Pancreas (tissue), 10 donors: ENCODE data around the gene CTNNA3. TPM values are rescaled to one million over a fixed set of nuclear protein-coding genes. Genes with fewer than 3 reads are reported as not detected.

ENCODE experiments used
- ATAC-seq, 4 donors: fragments of 200-7000 bp; cut with Tn5 transposase; one replicate each; pipeline versions ENCODE4 v1.8.0 to v1.9.1; 2020; ENCODE audit warnings: mild to moderate bottlenecking in 4 of 4, moderate library complexity in 4 of 4
- DNase-seq, 6 donors: peaks; one replicate each; pipeline ENCODE4 v3.0.0-alpha.2; 2020
- FAIRE-seq: peaks from 2 replicates; lab custom pipeline; 2012; peaks lifted over from hg19 to GRCh38; lab: Jason Lieb, UNC
- H3K27ac ChIP-seq, 4 donors: fragments of 200-600 bp; sonication (generic); 1 replicate in 3 of 4; 2 replicates in 1 of 4; pipeline versions ENCODE4 v1.5.0 to v1.8.0; 2020
- H3K27me3 ChIP-seq, 4 donors: fragments of 200-600 bp; one replicate each; pipeline ENCODE4 v1.8.0; 2021
- H3K36me3 ChIP-seq, 3 donors: fragments of 200-600 bp; sonication (generic) in 1 of 3; one replicate each; pipeline versions ENCODE4 v1.5.0 to v1.8.0; 2020 to 2021
- H3K4me1 ChIP-seq, 3 donors: fragments of 200-600 bp; one replicate each; pipeline ENCODE4 v1.8.0; 2021
- H3K4me3 ChIP-seq, 4 donors: fragments of 200-600 bp; sonication (generic) in 2 of 4; one replicate each; pipeline versions ENCODE4 v1.5.0 to v1.8.0; 2020 to 2021
- H3K9me3 ChIP-seq, 4 donors: fragments of 200-600 bp; one replicate each; pipeline ENCODE4 v1.8.0; 2021
- CTCF ChIP-seq, 4 donors: fragments of 200-600 bp; sonication (generic) in 3 of 4; IDR thresholded peaks; one replicate each; pipeline versions ENCODE4 v1.5.0 to v1.8.0; 2021; ENCODE audit warnings: antibody characterized with exemption in 4 of 4
- WGBS, 2 donors: extraction: QIAGEN DNeasy Blood & Tissue Kit; methylation state at CpG; one replicate each; pipeline ENCODE4 v1.1.7; 2013; 5-methylcytosine and 5-hydroxymethylcytosine counted together
- intact Hi-C, 3 donors: fragments of 100-400 bp; cut with DNase I; formaldehyde crosslinking; loops; one replicate each; pipeline versions ENCODE4 v1.11.1 to v1.14.2; 2022
- polyA plus RNA-seq, 2 donors: library from polyadenylated mRNA; stranded (reverse); fragments of 200-250 nt; gene quantifications; one replicate each; pipeline ENCODE4 v1.2.3, GENCODE V29; 2013
- total RNA-seq, 6 donors: library from RNA; stranded (reverse); fragmentation: NEBNext Ultra II Directional in 4 of 6; extraction: Animal tissue kit (Norgen Biotek cat#: 25700) in 4 of 6; gene quantifications; one replicate each; pipeline versions ENCODE4 v1.2.1 to v1.2.4, GENCODE V29; 2021 to 2023
- donor health status: healthy with polysubstance abuse.
- donor health status: DM: no; HTN: no; CAD: no; lungs with moderate emphysema.
- donor health status: DM: no; HTN: no; CAD: no.
- donor health status: control.
- donor health status: control.
- donor health status: Bipolar disorder and iron deficiency.
- donor health status: DM: yes; HTN: yes; CAD: no.
- donor health status: DM: no; HTN: no; CAD: no.
- donor health status: DM: no; HTN: no; CAD: no.
- donor health status: DM: yes; HTN: yes; CAD: no.

The CTNNA3 gene
- total and polyA plus RNA-seq, 8 donors, result 0.02 to 0.83 (median 0.21) TPM

- no peaks in the 10 kb centered on the region for H3K9me3 ChIP-seq
- DNase-seq, result no peak
- no peaks in the 10 kb centered on the region for H3K27me3 ChIP-seq
- no peak overlapping the region for H3K27ac ChIP-seq
- 71 to 78% methylated on average over 4 of the region's 4 CpGs for WGBS, 2 donors
- no peak for TF ChIP-seq CTCF (IDR thresholded peaks at IDR 0.05)
- intact Hi-C loops, result no loop called here
- no peaks in the 10 kb centered on the region for H3K4me1 ChIP-seq
- no peak for FAIRE-seq
- ATAC-seq, result no peak
- no peaks in the 10 kb centered on the region for H3K36me3 ChIP-seq
- no peak overlapping the region for H3K4me3 ChIP-seq
Observed at GRCh38 chr10:66772548-66773471, 923.2 kb downstream of the CTNNA3 start.

GRCh38 chr10:66767707-66768106 lies 928.3 kb downstream of the CTNNA3 start:
- Histone ChIP-seq H3K36me3 (no peaks in the 10 kb centered on the region), H3K27me3 (no peaks in the 10 kb centered on the region), H3K4me3 (no peak overlapping the region), H3K27ac (no peak overlapping the region), H3K4me1 (no peaks in the 10 kb centered on the region), H3K9me3 (no peaks in the 10 kb centered on the region)
- intact Hi-C loops, result no loop called here
- ATAC-seq (no peak), DNase-seq (no peak), FAIRE-seq (no peak)
- WGBS, 2 donors, result 46 to 54% methylated on average over 2 of the region's 2 CpGs
- TF ChIP-seq CTCF (IDR thresholded peaks at IDR 0.05), result no peak

- no peak overlapping the region for H3K4me3 ChIP-seq
- no peak for ATAC-seq
- H3K27ac ChIP-seq, result no peak overlapping the region
- TF ChIP-seq CTCF (IDR thresholded peaks at IDR 0.05), result no peak
- no peaks in the 10 kb centered on the region for H3K27me3 ChIP-seq
- no peak for FAIRE-seq
- H3K36me3 ChIP-seq, result no peaks in the 10 kb centered on the region
- H3K9me3 ChIP-seq, result no peaks in the 10 kb centered on the region
- no peaks in the 10 kb centered on the region for H3K4me1 ChIP-seq
- DNase-seq, result no peak
- 62 to 66% methylated on average over 4 of the region's 4 CpGs for WGBS, 2 donors
- intact Hi-C loops, result no loop called here
Observed at GRCh38 chr10:66762218-66762729, 933.7 kb downstream of the CTNNA3 start.

GRCh38 chr10:66760941-66761340 lies 935.1 kb downstream of the CTNNA3 start:
- Histone ChIP-seq H3K9me3 (no peaks in the 10 kb centered on the region), H3K36me3 (no peaks in the 10 kb centered on the region), H3K4me3 (no peak overlapping the region), H3K27me3 (no peaks in the 10 kb centered on the region), H3K4me1 (no peaks in the 10 kb centered on the region), H3K27ac (no peak overlapping the region)
- intact Hi-C loops, result no loop called here
- 84 to 93% methylated on average over 1 of the region's 1 CpG for WGBS, 2 donors
- ATAC-seq (no peak), FAIRE-seq (no peak), DNase-seq (no peak)
- no peak for TF ChIP-seq CTCF (IDR thresholded peaks at IDR 0.05)

- intact Hi-C loops, result no loop called here
- Histone ChIP-seq H3K27ac (no peak overlapping the region), H3K4me1 (no peaks in the 10 kb centered on the region), H3K9me3 (no peaks in the 10 kb centered on the region), H3K27me3 (no peaks in the 10 kb centered on the region), H3K36me3 (no peaks in the 10 kb centered on the region), H3K4me3 (no peak overlapping the region)
- no peak for ATAC-seq
- 32 to 44% methylated on average over 3 of the region's 3 CpGs for WGBS, 2 donors
- TF ChIP-seq CTCF (IDR thresholded peaks at IDR 0.05), result no peak
- no peak for FAIRE-seq
- no peak for DNase-seq
Observed at GRCh38 chr10:66755474-66755873, 940.5 kb downstream of the CTNNA3 start.
